Left ventricle myocardium inferior (tissue), 1 donor: ENCODE measurements around the gene PRKCZ. TPM values are rescaled to one million over a fixed set of nuclear protein-coding genes. Genes with fewer than 3 reads are reported as not detected.

ENCODE experiments used
- DNase-seq: peaks from one replicate; pipeline ENCODE4 v3.0.0-alpha.2; 2020
- H3K27ac ChIP-seq: fragments of 200-600 bp; replicated peaks from 2 replicates; pipeline ENCODE4 v1.8.0; 2021
- H3K27me3 ChIP-seq: fragments of 200-600 bp; 2 replicates; pipeline ENCODE4 v1.8.0; 2021; ENCODE audit warnings: low read depth
- H3K36me3 ChIP-seq: fragments of 200-600 bp; 2 replicates; pipeline ENCODE4 v1.8.0; 2021
- H3K4me1 ChIP-seq: fragments of 200-600 bp; 2 replicates; pipeline ENCODE4 v1.8.0; 2021
- H3K4me3 ChIP-seq: fragments of 200-600 bp; 2 replicates; pipeline ENCODE4 v1.8.0; 2021; ENCODE audit warnings: mild to moderate bottlenecking, moderate library complexity
- H3K9me3 ChIP-seq: fragments of 200-600 bp; replicated peaks from 2 replicates; pipeline ENCODE4 v1.8.0; 2021
- CTCF ChIP-seq: fragments of 200-600 bp; IDR thresholded peaks from 2 replicates; pipeline ENCODE4 v1.8.0; 2021; ENCODE audit warnings: antibody characterized with exemption, mild to moderate bottlenecking, borderline replicate concordance
- intact Hi-C: fragments of 100-400 bp; cut with micrococcal nuclease; formaldehyde crosslinking; loops from one replicate; pipeline ENCODE4 v1.11.0; 2022
- total RNA-seq: library from RNA; stranded (reverse); fragmentation: NEBNext Ultra II Directional; extraction: Animal tissue kit (Norgen Biotek cat#: 25700); gene quantifications from one replicate; pipeline ENCODE4 v1.2.1, GENCODE V29; 2021
- donor health status: DM: no; HTN: yes; CAD: no; lungs with severe emphysema.

PRKCZ gene
- total RNA-seq, 1 donor from 2014 or later, result 19.1 TPM

GRCh38 chr1:2202008-2202575, 151.9 kb downstream of the PRKCZ start:
- Histone ChIP-seq H3K4me1 (peaks cover 66% of the 10 kb centered on the region), H3K36me3 (no peaks in the 10 kb centered on the region), H3K4me3 (no peak overlapping the region), H3K27ac (no peak overlapping the region), H3K27me3 (no peaks in the 10 kb centered on the region), H3K9me3 (no peaks in the 10 kb centered on the region)
- no peak for TF ChIP-seq CTCF
- intact Hi-C loops, result no loop called here
- DNase-seq, result no peak

- intact Hi-C loops, result no loop called here
- peaks cover 73% of the 10 kb centered on the region for H3K4me1 ChIP-seq
- no peak for DNase-seq
Measured at GRCh38 chr1:2202843-2203601, 152.8 kb downstream of the PRKCZ start.

GRCh38 chr1:2203671-2204414, 153.6 kb downstream of the PRKCZ start:
- TF ChIP-seq CTCF, result no peak
- no peaks in the 10 kb centered on the region for H3K27me3 ChIP-seq
- DNase-seq, result no peak
- intact Hi-C loops, result no loop called here
- H3K4me1 ChIP-seq, result peaks cover 75% of the 10 kb centered on the region
- H3K9me3 ChIP-seq, result no peaks in the 10 kb centered on the region
- H3K4me3 ChIP-seq, result peak overlapping the region; percentile 73
- peak overlapping the region; percentile 92 for H3K27ac ChIP-seq
- no peaks in the 10 kb centered on the region for H3K36me3 ChIP-seq

More at GRCh38 chr1:2202843-2203601, 152.8 kb downstream of the PRKCZ start:
- Histone ChIP-seq H3K9me3 (no peaks in the 10 kb centered on the region), H3K36me3 (no peaks in the 10 kb centered on the region), H3K27ac (peak overlapping the region; percentile 92), H3K27me3 (no peaks in the 10 kb centered on the region), H3K4me3 (no peak overlapping the region)
- TF ChIP-seq CTCF, result no peak

- peaks cover 77% of the 10 kb centered on the region for H3K4me1 ChIP-seq
- peak; percentile 86 for DNase-seq
- no peaks in the 10 kb centered on the region for H3K9me3 ChIP-seq
- H3K4me3 ChIP-seq, result peak overlapping the region; percentile 73
- intact Hi-C loops, result no loop called here
- peak overlapping the region; percentile 92 for H3K27ac ChIP-seq
- H3K27me3 ChIP-seq, result no peaks in the 10 kb centered on the region
- TF ChIP-seq CTCF, result no peak
- H3K36me3 ChIP-seq, result no peaks in the 10 kb centered on the region
Measured at GRCh38 chr1:2204415-2205190, 154.4 kb downstream of the PRKCZ start.
